HG02678 (cell line): ENCODE results near the gene PRODH.
"Not testable (repeated sequence)": the region's sequence is repeated elsewhere in the genome, so short reads cannot be mapped to it uniquely, and the experiment has no call there.

Experiments used
- ATAC-seq: cut with Tn5 transposase; IDR thresholded peaks from one replicate; pipeline ENCODE4 v1.9.1; 2021; ENCODE audit warnings: mild to moderate bottlenecking, moderate library complexity; ENCODE audit not compliant: unreplicated experiment

PRODH gene

GRCh38 chr22:18911535-18911934, 24.6 kb downstream of the PRODH start:
- not testable (repeated sequence) for ATAC-seq

GRCh38 chr22:18909556-18909955, 26.5 kb downstream of the PRODH start:
- ATAC-seq: no peak

- ATAC-seq: no peak
Observed at GRCh38 chr22:18906896-18907295, 29.2 kb downstream of the PRODH start.

DNA sequence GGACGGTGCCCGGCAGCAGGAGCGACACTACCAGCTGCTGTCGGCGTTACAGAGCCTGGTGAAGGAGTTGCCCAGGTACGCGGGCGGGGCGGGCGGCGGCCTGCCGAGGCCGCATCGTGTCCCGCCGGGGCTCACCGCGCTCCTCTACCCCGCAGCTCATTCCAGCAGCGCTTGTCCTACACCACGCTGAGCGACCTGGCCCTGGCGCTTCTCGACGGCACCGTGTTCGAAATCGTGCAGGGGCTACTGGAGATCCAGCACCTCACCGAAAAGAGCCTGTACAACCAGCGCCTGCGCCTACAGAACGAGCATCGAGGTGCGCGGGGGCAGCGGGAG, 29.7 kb downstream of the PRODH start:
- not testable (repeated sequence) for ATAC-seq

DNA sequence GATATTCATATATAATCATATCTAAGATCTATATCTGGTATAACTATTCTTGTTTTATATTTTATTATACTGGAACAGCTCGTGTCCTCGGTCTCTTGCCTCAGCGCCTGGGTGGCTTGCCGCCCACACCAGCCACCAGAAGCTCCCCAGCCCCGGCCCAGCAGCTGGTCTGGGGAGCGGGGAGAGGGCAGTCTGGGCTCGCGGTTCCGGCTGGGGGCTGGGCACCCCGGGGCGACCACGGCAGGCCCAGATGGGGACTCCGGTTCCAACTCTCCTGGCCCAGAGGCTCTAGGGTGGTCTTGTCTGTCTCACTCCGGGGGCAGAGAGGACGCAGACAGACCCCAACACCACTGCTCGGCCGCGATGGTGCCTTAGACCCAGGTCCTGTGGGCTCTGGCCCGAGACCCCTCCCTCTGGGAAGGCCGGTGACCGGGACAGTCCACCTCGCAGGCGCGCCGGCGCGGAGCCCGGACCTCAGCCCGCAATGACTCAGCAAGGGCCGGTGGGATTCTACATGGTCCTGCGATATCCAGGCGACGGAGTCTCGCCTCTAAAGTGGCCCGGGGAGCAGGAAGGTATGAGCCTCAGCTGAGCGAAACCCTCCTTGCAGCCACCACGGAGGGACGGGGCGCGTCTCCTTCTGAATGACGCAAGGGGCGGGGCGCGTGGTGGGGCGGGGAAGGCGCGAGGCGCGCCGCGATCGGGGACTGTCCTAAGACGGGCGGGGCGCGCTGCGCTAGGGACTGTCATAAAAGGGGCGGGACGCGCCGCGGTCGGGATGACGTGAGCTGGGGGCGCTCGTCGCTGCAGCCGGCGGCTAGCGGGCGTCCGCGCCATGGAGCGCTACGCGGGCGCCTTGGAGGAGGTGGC, 30.3 kb downstream of the PRODH start, which contains the start of gene DGCR6:
DGCR6 (plus strand) TSS at position 781 of the 870 bp plus-strand sequence; CDS start at position 836, 55 bp downstream.
- ATAC-seq: peak; percentile 96

DNA sequence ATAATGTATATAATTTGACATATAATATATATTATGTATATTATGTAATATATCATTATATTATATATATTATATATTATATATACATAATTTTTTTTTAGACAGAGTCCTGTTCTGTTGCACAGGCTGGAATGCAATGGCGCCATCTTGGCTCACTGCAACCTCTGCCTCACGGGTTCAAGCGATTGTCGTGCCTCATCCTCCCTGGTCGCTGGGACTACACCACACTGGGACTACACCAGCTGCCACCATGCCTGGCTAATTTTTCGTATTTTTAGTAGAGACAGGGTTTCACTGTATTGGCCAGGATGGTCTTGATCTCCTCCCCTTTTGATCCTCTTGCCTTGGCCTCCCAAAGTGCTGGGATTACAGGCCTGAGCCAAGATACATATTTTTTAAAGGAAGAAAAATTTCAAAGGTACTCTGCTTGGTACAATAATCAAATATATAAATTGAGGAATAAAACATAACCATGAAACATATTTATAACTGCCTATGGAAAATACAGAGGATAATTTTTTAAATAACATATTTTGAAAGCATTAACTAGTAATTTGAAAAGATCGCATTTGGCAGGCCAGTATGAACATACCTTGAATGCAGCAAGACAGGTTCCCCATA, 39.9 kb downstream of the PRODH start:
- not testable (repeated sequence) for ATAC-seq

DNA sequence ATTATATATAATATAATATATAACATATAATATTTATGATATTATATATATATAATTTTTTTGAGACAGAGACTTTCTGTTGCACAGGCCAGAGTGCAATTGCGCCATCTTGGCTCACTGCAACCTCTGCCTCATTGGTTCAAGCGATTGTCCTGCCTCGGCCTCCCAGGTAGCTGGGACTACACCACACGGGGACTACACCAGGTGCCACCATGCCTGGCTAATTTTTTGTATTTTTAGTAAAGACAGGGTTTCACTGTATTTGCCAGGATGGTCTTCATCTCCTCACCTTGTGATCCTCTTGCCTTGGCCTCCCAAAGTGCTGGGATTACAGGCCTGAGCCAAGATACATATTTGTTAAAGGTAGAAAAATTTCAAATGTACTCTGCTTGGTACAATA, 42.3 kb downstream of the PRODH start:
- ATAC-seq: not testable (repeated sequence)

- peak; percentile 77 for ATAC-seq
Observed at GRCh38 chr22:18890510-18891192, 45.4 kb downstream of the PRODH start.

- no peak for ATAC-seq
Observed at GRCh38 chr22:18888115-18888514, 48.0 kb downstream of the PRODH start.

GRCh38 chr22:18884465-18884864, 51.6 kb downstream of the PRODH start:
- ATAC-seq: not testable (repeated sequence)

DNA sequence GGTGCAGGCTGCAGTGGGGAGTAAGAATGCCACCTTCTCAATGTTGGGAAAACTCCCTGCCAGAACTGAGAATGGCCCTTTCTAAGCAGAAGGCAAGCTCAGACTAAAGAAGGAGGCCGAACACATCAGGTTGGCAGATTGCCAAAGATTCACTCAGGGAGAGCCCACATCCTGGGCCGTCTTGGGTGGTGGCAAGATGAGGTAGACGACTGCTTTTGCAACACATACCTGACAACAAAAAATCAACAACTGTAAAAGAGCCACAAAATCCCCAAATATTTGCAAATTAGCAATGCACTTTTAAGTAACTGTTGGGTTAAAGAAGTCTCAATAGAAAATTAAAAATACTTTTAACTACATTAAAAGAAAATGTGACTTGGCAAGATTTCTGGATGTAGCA, 54.8 kb downstream of the PRODH start:
- not testable (repeated sequence) for ATAC-seq
